Loucy (cell line): Measurements from ENCODE around the gene SPEM1.

Source experiments
- H2AFZ ChIP-seq: fragments of 200-600 bp; sonication (generic); 2 replicates; pipeline ENCODE4 v1.6.0; 2016; ENCODE audit warnings: antibody characterized with exemption, mild to moderate bottlenecking, low read length, moderate library complexity
- H3F3A ChIP-seq: fragments of 200-600 bp; 2 replicates; pipeline ENCODE4 v1.6.0; 2016; ENCODE audit warnings: antibody characterized with exemption, low read depth, mild to moderate bottlenecking
- H3K27me3 ChIP-seq: fragments of 200-600 bp; sonication (generic); 2 replicates; pipeline ENCODE4 v1.6.1; 2014; ENCODE audit warnings: low read length, mild to moderate bottlenecking; ENCODE audit not compliant: insufficient read depth, poor library complexity, severe bottlenecking
- H3K36me3 ChIP-seq: fragments of 200-600 bp; sonication (generic); 2 replicates; pipeline ENCODE4 v1.6.1; 2016; ENCODE audit warnings: low read length; ENCODE audit not compliant: insufficient read depth
- H3K4me1 ChIP-seq: fragments of 200-600 bp; sonication (generic); 2 replicates; pipeline ENCODE4 v1.5.1; 2014; ENCODE audit warnings: low read length, mild to moderate bottlenecking; ENCODE audit not compliant: insufficient read depth, poor library complexity, severe bottlenecking
- H3K4me2 ChIP-seq: fragments of 200-600 bp; sonication (generic); 2 replicates; pipeline ENCODE4 v1.6.0; 2014; ENCODE audit warnings: antibody characterized with exemption, low read length, low read depth, mild to moderate bottlenecking; ENCODE audit not compliant: poor library complexity, severe bottlenecking
- H3K4me3 ChIP-seq: fragments of 200-600 bp; sonication (generic); 2 replicates; pipeline ENCODE4 v1.5.1; 2014; ENCODE audit warnings: low read length, mild to moderate bottlenecking, mixed read lengths; ENCODE audit not compliant: poor library complexity, severe bottlenecking
- H3K79me2 ChIP-seq: fragments of 200-600 bp; sonication (generic); 2 replicates; pipeline ENCODE4 v1.6.1; 2014; ENCODE audit warnings: low read length; ENCODE audit not compliant: insufficient read depth
- H3K9ac ChIP-seq: fragments of 200-600 bp; sonication (generic); 2 replicates; pipeline ENCODE4 v1.6.0; 2014; ENCODE audit warnings: mild to moderate bottlenecking, low read depth, low read length, moderate library complexity; ENCODE audit not compliant: poor library complexity, severe bottlenecking
- H3K9me2 ChIP-seq: fragments of 200-600 bp; sonication (generic); replicated peaks from 2 replicates; pipeline ENCODE4 v1.6.1; 2016; ENCODE audit warnings: low read depth, low read length, mixed read lengths
- H3K9me3 ChIP-seq: fragments of 200-600 bp; sonication (generic); 2 replicates; pipeline ENCODE4 v1.6.1; 2014; ENCODE audit warnings: mild to moderate bottlenecking, antibody characterized with exemption, low read length, low read depth; ENCODE audit not compliant: insufficient read depth
- H4K20me1 ChIP-seq: fragments of 200-600 bp; sonication (generic); 2 replicates; pipeline ENCODE4 v1.6.0; 2014; ENCODE audit warnings: antibody characterized with exemption, low read length, mild to moderate bottlenecking; ENCODE audit not compliant: insufficient read depth, poor library complexity, severe bottlenecking
- EZH2phosphoT487 ChIP-seq: fragments of 200-600 bp; IDR thresholded peaks from 2 replicates; pipeline ENCODE4 v1.6.1; 2018; ENCODE audit warnings: antibody characterized with exemption, mild to moderate bottlenecking, moderate library complexity, borderline replicate concordance
- TF ChIP-seq, protein P1 (sequence below): fragments of 200-600 bp; sonication (generic); conservative IDR thresholded peaks from 2 replicates; pipeline ENCODE4 v1.5.1; 2014; ENCODE audit warnings: mild to moderate bottlenecking, antibody characterized with exemption, low read length

SPEM1 gene

GRCh38 chr17:7407082-7407481 is 13.0 kb upstream of the SPEM1 start:
- TF ChIP-seq EZH2phosphoT487, result no peak
- TF ChIP-seq, protein P1, sequence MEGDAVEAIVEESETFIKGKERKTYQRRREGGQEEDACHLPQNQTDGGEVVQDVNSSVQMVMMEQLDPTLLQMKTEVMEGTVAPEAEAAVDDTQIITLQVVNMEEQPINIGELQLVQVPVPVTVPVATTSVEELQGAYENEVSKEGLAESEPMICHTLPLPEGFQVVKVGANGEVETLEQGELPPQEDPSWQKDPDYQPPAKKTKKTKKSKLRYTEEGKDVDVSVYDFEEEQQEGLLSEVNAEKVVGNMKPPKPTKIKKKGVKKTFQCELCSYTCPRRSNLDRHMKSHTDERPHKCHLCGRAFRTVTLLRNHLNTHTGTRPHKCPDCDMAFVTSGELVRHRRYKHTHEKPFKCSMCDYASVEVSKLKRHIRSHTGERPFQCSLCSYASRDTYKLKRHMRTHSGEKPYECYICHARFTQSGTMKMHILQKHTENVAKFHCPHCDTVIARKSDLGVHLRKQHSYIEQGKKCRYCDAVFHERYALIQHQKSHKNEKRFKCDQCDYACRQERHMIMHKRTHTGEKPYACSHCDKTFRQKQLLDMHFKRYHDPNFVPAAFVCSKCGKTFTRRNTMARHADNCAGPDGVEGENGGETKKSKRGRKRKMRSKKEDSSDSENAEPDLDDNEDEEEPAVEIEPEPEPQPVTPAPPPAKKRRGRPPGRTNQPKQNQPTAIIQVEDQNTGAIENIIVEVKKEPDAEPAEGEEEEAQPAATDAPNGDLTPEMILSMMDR, result no peak
- H3K9me2 ChIP-seq, result no peaks in the 10 kb centered on the region
- H3K9me3 ChIP-seq, result no peaks in the 10 kb centered on the region
- no peaks in the 10 kb centered on the region for H3K27me3 ChIP-seq
- H2AFZ ChIP-seq, result no peak overlapping the region
- H3K4me2 ChIP-seq, result no peak overlapping the region
- H4K20me1 ChIP-seq, result peaks cover 3% of the 10 kb centered on the region
- H3K4me3 ChIP-seq, result no peak overlapping the region
- H3K9ac ChIP-seq, result no peak overlapping the region
- H3K36me3 ChIP-seq, result no peaks in the 10 kb centered on the region
- H3K4me1 ChIP-seq, result peaks cover 20% of the 10 kb centered on the region
- no peaks in the 10 kb centered on the region for H3F3A ChIP-seq
- peaks cover 6% of the 10 kb centered on the region for H3K79me2 ChIP-seq

DNA sequence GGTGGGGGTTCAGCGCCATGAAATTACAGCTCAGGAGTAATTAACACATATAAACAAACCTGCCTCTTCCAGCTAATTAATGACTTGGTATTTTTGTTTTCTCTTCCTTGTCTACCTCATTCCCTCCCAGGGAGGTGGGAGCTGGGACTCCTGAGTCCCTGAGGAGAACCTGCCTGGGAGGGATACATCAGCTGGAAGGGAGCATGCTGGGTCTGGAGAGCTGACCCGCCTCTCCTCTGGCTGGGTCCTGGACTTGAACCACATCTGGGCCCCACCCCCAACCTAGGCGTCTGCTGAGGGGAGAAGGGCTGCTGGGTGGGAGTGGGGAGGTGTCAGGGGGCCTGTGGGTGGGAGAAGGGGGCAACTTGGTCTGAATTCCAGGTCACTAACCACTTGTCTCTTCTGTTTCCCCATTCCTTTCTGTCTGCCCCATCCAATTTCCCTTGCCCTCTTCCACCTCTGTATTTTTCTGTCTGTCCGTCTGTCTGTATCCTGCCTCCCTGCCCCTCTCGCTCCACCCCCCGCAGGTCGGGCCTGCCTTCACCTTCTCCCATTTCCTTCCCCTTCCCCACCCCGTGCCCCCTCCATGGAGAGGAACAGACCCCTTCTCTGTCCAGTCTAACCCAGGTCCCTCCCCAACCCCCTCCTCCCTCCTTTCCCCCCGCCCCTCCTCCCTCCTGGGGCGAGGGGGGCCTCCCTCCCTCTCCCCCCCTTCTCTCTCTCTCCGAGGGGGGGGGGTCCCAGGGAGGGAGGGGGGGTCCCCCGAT is 12.5 kb upstream of the SPEM1 start, which contains the start of gene NLGN2:
Gene NLGN2 (plus strand): TSS at position 361 of the 767 bp plus-strand sequence. CDS start 411 bp downstream, outside the sequence.
- Histone ChIP-seq H3K27me3 (no peaks in the 10 kb centered on the region), H3K36me3 (no peaks in the 10 kb centered on the region), H3K9me3 (no peaks in the 10 kb centered on the region), H3K9me2 (no peaks in the 10 kb centered on the region), H3K4me3 (no peak within 1 kb of the TSS), H3K79me2 (peaks cover 5% of the 10 kb centered on the region), H4K20me1 (peaks cover 3% of the 10 kb centered on the region), H3K4me2 (no peak within 1 kb of the TSS), H2AFZ (no peak within 1 kb of the TSS), H3K4me1 (peaks cover 19% of the 10 kb centered on the region), H3F3A (no peaks in the 10 kb centered on the region), H3K9ac (no peak within 1 kb of the TSS)
- TF ChIP-seq, protein P1, result no peak
- TF ChIP-seq EZH2phosphoT487, result no peak

- Histone ChIP-seq H3K79me2 (no peaks in the 10 kb centered on the region), H3K9me3 (no peaks in the 10 kb centered on the region), H2AFZ (no peak overlapping the region), H3K9me2 (no peaks in the 10 kb centered on the region), H3K4me2 (no peak overlapping the region), H3K9ac (no peak overlapping the region), H4K20me1 (peaks cover 3% of the 10 kb centered on the region), H3K4me1 (peaks cover 13% of the 10 kb centered on the region), H3F3A (no peaks in the 10 kb centered on the region), H3K36me3 (no peaks in the 10 kb centered on the region), H3K27me3 (no peaks in the 10 kb centered on the region), H3K4me3 (no peak overlapping the region)
- TF ChIP-seq, protein P1, result no peak
- no peak for TF ChIP-seq EZH2phosphoT487
These were observed 11.8 kb upstream of the SPEM1 start for GRCh38 chr17:7408252-7408727.
